IMR-90 (cell line): ENCODE results near the gene FGF12.

Experiments
- FOS ChIP-seq: fragments of 150-350 bp; IDR thresholded peaks from 2 replicates; pipeline ENCODE4 v1.6.1; 2016; ENCODE audit warnings: low read depth, low read length
- MAZ ChIP-seq: IDR thresholded peaks from 2 replicates; pipeline ENCODE4 v1.6.1; 2012; ENCODE audit warnings: low read depth, mild to moderate bottlenecking, low read length, improper control_type of control experiment, moderate library complexity, borderline replicate concordance
- TF ChIP-seq, protein P1 (sequence below): conservative IDR thresholded peaks from 2 replicates; pipeline ENCODE4 v1.5.1; 2012; ENCODE audit warnings: mild to moderate bottlenecking, low read depth, low read length, improper control_type of control experiment

DNA sequence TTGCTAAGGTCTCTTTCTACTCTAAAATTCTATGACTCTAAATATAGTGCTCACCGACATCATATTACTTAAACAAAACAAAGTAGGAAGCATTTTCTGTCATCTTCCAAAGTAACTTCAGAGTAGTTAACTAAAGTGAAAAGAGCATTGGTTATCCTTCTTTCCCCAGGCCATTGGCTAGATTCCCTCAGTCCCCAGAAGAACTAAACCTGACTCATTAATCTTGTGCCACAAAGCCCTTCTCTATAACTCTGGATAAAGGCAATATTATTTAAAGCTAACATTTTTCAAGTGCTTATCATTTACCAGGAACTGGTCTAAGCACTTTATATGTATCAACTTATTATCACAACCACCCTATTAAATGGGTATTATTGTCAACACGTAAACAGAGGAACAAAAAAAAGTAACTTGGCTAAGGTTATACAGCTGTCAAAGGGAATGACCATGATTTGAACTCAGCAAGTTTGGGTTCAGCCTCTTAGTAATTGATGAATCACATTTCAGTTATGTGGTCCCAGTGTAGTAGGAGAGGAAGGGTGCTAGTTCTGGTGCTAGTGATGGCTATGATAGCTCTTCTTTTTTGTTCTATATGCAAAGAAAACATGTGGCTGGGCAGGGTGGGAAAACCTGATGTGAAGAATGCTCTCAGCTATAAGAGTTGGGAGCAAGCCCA lies 304.9 kb downstream of the FGF12 start:
- TF ChIP-seq, protein P1, sequence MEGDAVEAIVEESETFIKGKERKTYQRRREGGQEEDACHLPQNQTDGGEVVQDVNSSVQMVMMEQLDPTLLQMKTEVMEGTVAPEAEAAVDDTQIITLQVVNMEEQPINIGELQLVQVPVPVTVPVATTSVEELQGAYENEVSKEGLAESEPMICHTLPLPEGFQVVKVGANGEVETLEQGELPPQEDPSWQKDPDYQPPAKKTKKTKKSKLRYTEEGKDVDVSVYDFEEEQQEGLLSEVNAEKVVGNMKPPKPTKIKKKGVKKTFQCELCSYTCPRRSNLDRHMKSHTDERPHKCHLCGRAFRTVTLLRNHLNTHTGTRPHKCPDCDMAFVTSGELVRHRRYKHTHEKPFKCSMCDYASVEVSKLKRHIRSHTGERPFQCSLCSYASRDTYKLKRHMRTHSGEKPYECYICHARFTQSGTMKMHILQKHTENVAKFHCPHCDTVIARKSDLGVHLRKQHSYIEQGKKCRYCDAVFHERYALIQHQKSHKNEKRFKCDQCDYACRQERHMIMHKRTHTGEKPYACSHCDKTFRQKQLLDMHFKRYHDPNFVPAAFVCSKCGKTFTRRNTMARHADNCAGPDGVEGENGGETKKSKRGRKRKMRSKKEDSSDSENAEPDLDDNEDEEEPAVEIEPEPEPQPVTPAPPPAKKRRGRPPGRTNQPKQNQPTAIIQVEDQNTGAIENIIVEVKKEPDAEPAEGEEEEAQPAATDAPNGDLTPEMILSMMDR: no peak
- TF ChIP-seq FOS: no peak
- no peak for TF ChIP-seq MAZ
